ENCODE data around the gene SMARCD2. TPM values are rescaled to one million over a fixed set of nuclear protein-coding genes. Genes with fewer than 3 reads are reported as not detected.
A peak's percentile ranks its signal among the peaks of the same experiment; 100 is the strongest.

SMARCD2 gene
- total and polyA plus RNA-seq, 2 of the 13 experiments (the other 11 are each of a cell fraction or from before 2014, with no cell fraction given), result 122 to 150 TPM

DNA sequence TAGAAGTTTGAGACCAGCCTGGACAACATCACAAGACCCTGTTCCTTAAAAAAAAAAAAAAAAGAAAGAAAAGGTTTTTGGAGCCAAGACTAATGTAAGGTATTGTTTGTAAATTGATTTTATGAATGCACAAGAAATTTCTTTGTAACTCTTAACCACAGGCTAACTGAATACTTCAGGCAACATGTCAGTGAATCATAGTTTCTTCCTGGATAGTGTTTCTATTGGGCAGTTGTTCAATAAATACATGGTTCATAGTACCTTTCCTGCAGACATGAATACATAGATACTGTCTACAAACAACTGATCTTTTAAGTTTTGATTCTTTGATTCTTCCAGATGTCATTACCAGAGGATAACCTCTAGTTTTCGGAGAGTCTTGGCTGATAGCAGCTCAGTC, 56.9 kb downstream of the SMARCD2 start (continued):
- TF ChIP-seq IKZF5 (CRISPR knock-in tag; IDR thresholded peaks at IDR 0.05), result 0 out of 2 replicates have a peak, but pooled peaks have one; percentile 11
- TF ChIP-seq, protein P1, sequence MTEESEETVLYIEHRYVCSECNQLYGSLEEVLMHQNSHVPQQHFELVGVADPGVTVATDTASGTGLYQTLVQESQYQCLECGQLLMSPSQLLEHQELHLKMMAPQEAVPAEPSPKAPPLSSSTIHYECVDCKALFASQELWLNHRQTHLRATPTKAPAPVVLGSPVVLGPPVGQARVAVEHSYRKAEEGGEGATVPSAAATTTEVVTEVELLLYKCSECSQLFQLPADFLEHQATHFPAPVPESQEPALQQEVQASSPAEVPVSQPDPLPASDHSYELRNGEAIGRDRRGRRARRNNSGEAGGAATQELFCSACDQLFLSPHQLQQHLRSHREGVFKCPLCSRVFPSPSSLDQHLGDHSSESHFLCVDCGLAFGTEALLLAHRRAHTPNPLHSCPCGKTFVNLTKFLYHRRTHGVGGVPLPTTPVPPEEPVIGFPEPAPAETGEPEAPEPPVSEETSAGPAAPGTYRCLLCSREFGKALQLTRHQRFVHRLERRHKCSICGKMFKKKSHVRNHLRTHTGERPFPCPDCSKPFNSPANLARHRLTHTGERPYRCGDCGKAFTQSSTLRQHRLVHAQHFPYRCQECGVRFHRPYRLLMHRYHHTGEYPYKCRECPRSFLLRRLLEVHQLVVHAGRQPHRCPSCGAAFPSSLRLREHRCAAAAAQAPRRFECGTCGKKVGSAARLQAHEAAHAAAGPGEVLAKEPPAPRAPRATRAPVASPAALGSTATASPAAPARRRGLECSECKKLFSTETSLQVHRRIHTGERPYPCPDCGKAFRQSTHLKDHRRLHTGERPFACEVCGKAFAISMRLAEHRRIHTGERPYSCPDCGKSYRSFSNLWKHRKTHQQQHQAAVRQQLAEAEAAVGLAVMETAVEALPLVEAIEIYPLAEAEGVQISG (CRISPR knock-in tag; IDR thresholded peaks at IDR 0.05), result no peak
- no peak for TF ChIP-seq ZNF333 (CRISPR knock-in tag; IDR thresholded peaks at IDR 0.05; ENCODE audit: borderline replicate concordance)
- TF ChIP-seq PHF20 (CRISPR knock-in tag; IDR thresholded peaks at IDR 0.05), result no peak
- TF ChIP-seq NFYC (CRISPR knock-in tag; IDR thresholded peaks at IDR 0.05), result no peak
- TF ChIP-seq, protein P2, sequence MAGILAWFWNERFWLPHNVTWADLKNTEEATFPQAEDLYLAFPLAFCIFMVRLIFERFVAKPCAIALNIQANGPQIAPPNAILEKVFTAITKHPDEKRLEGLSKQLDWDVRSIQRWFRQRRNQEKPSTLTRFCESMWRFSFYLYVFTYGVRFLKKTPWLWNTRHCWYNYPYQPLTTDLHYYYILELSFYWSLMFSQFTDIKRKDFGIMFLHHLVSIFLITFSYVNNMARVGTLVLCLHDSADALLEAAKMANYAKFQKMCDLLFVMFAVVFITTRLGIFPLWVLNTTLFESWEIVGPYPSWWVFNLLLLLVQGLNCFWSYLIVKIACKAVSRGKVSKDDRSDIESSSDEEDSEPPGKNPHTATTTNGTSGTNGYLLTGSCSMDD (CRISPR knock-in tag; IDR thresholded peaks at IDR 0.05), result no peak

GRCh38 chr17:63783522-63783921, 59.0 kb downstream of the SMARCD2 start:
- H2AFZ ChIP-seq (ENCODE audit: low read length), result no peak overlapping the region
- in situ Hi-C loops (cut with HindIII; ENCODE audit: extremely low pct_ligation_motif_present, low pct_unique_long_range_greater_than_20kb), result no loop called here
- BruUV-seq (replicated peaks), result no TSS peak
- H3K4me3 ChIP-seq (replicated peaks in 1 of 3; ENCODE audit: insufficient read depth in 1 of 3, low read depth in 2 of 3, low read length in 3 of 3), result no peak overlapping the region
- H3K79me2 ChIP-seq (ENCODE audit: insufficient read depth, low read length), result peaks cover 76% of the 10 kb centered on the region
- intact Hi-C loops (cut with micrococcal nuclease; ENCODE audit: unreplicated experiment), result no loop called here
- DNase-seq (ENCODE audit: low spot score), result no peak
- peaks cover 47% of the 10 kb centered on the region for H4K20me1 ChIP-seq (ENCODE audit: insufficient read depth, low read length)
- FAIRE-seq, result no peak
- H3K9ac ChIP-seq (ENCODE audit: insufficient read depth, low read depth, low read length), result no peak overlapping the region
- ChIA-PET CTCF (ENCODE audit: low intra/inter-chr PET ratio, low total read pairs) (no interaction called here), POLR2A (interaction anchor here (8.5 kb wide), 1 partner anchor 9 kb away, joined by 72 read pairs; the partner anchor contains the start of genes CCDC47 and DDX42)
- H3K27me3 ChIP-seq (ENCODE audit: control insufficient read depth in 1 of 2, insufficient read depth in 2 of 2, low read length in 2 of 2), result no peaks in the 10 kb centered on the region
- no peaks in the 10 kb centered on the region for H3K9me3 ChIP-seq (ENCODE audit: low read length)
- H3K36me3 ChIP-seq (replicated peaks in 1 of 2; ENCODE audit: control insufficient read depth in 1 of 2, insufficient read depth in 2 of 2, low read length in 2 of 2), result peaks cover 20 to 67% of the 10 kb centered on the region in 2 experiments
- no peak for ATAC-seq
- H3K4me1 ChIP-seq (ENCODE audit: insufficient read depth, low read length), result peaks cover 75% of the 10 kb centered on the region
- 84% methylated on average over 6 of the region's 6 CpGs for WGBS (ENCODE audit: low lambda C conversion rate)
- H3K4me2 ChIP-seq (ENCODE audit: low read depth, low read length), result no peak overlapping the region
- H3K27ac ChIP-seq (ENCODE audit: extremely low read length, insufficient read depth, low read length), result no peak overlapping the region
- no peak for TF ChIP-seq ZNF598 (CRISPR knock-in tag; IDR thresholded peaks at IDR 0.05; ENCODE audit: borderline replicate concordance)
- TF ChIP-seq REL (CRISPR knock-in tag; conservative IDR thresholded peaks at IDR 0.05), result no peak
- no peak for TF ChIP-seq SOX6 (IDR thresholded peaks at IDR 0.05)
- TF ChIP-seq SOX6 (CRISPR knock-in tag; IDR thresholded peaks at IDR 0.05), result no peak
- no peak for TF ChIP-seq MAX (IDR thresholded peaks at IDR 0.05)
- no peak for TF ChIP-seq TRIM24 (CRISPR knock-in tag; IDR thresholded peaks at IDR 0.05)
- TF ChIP-seq CC2D1A (CRISPR knock-in tag; IDR thresholded peaks at IDR 0.05), result no peak
- TF ChIP-seq, protein P3, sequence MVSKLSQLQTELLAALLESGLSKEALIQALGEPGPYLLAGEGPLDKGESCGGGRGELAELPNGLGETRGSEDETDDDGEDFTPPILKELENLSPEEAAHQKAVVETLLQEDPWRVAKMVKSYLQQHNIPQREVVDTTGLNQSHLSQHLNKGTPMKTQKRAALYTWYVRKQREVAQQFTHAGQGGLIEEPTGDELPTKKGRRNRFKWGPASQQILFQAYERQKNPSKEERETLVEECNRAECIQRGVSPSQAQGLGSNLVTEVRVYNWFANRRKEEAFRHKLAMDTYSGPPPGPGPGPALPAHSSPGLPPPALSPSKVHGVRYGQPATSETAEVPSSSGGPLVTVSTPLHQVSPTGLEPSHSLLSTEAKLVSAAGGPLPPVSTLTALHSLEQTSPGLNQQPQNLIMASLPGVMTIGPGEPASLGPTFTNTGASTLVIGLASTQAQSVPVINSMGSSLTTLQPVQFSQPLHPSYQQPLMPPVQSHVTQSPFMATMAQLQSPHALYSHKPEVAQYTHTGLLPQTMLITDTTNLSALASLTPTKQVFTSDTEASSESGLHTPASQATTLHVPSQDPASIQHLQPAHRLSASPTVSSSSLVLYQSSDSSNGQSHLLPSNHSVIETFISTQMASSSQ (IDR thresholded peaks at IDR 0.05; ENCODE audit: low read depth), result no peak
- TF ChIP-seq, protein P3 (CRISPR knock-in tag; IDR thresholded peaks at IDR 0.05; ENCODE audit: borderline replicate concordance), result no peak
